HepG2 (cell line): Measurements from ENCODE around the gene AZI2. TPM values are rescaled to one million over a fixed set of nuclear protein-coding genes. Genes with fewer than 3 reads are reported as not detected.

Source experiments
- ATAC-seq: fragments of 200-7000 bp; cut with Tn5 transposase; 3 replicates; pipeline ENCODE4 v1.9.1; 2020; ENCODE audit warnings: mild to moderate bottlenecking, moderate library complexity
- BruUV-seq: library from RNA; stranded (reverse); fragments of 400-500 nt; replicated peaks from 2 replicates; lab custom pipeline; 2021; lab: Mats Ljungman, UMichigan
- CTCF ChIA-PET: fragments of 300-600 bp; formaldehyde crosslinking; extraction: SDS; loops from one replicate; lab custom pipeline; 2021; ENCODE audit warnings: low total read pairs, inconsistent platforms, low intra/inter-chr PET ratio; lab: Yijun Ruan, JAX
- POLR2A ChIA-PET: fragments of 350-600 bp; sonication (Branson Sonifier 250); formaldehyde crosslinking; loops from one replicate; lab custom pipeline; 2020; ENCODE audit warnings: antibody characterized with exemption, inconsistent platforms; lab: Yijun Ruan, JAX
- DNase-seq: peaks from one replicate; pipeline ENCODE4 v3.0.0-alpha.2; 2015; ENCODE audit warnings: low spot score
- FAIRE-seq: peaks from 3 replicates; lab custom pipeline; 2011; peaks lifted over from hg19 to GRCh38; lab: Jason Lieb, UNC
- H2AFZ ChIP-seq: one replicate; pipeline ENCODE4 v1.6.1; 2011; ENCODE audit warnings: low read length, inconsistent platforms
- H3K27ac ChIP-seq: fragments of 300-600 bp; 3 replicates; pipeline ENCODE4 v1.8.0; 2011; ENCODE audit warnings: mixed run types, mild to moderate bottlenecking, mixed read lengths, low read length, inconsistent platforms; ENCODE audit not compliant: insufficient read depth; ENCODE audit errors: extremely low read length
- H3K27me3 ChIP-seq, 2 experiments: fragments of 200-600 bp in 1 of 2; 2 replicates in 1 of 2; 3 replicates in 1 of 2; pipeline versions ENCODE4 v1.6.0 to v1.8.0; 2011; ENCODE audit warnings: low read length in 2 of 2, mild to moderate bottlenecking in 2 of 2, moderate library complexity in 2 of 2, inconsistent platforms in 1 of 2; ENCODE audit not compliant: insufficient read depth in 2 of 2, control insufficient read depth in 1 of 2
- H3K36me3 ChIP-seq, 2 experiments: fragments of 200-600 bp in 1 of 2; replicated peaks in 1 of 2; 2 replicates in 1 of 2; 3 replicates in 1 of 2; pipeline versions ENCODE4 v1.5.1 to v1.8.0; 2011; ENCODE audit warnings: low read length in 2 of 2, inconsistent platforms in 1 of 2; ENCODE audit not compliant: insufficient read depth in 2 of 2, control insufficient read depth in 1 of 2
- H3K4me1 ChIP-seq: 2 replicates; pipeline ENCODE4 v1.5.1; 2012; ENCODE audit warnings: low read length, inconsistent platforms; ENCODE audit not compliant: insufficient read depth
- H3K4me2 ChIP-seq: 2 replicates; pipeline ENCODE4 v1.6.0; 2011; ENCODE audit warnings: low read depth, low read length, inconsistent platforms
- H3K4me3 ChIP-seq, 3 experiments: fragments of 200-600 bp in 1 of 3; sonication (generic), shearing (Covaris generic) in 1 of 3; replicated peaks in 1 of 3; 2 replicates each; pipeline ENCODE4 v1.5.1; 2011 to 2016; ENCODE audit warnings: low read length in 3 of 3, inconsistent platforms in 2 of 3, low read depth in 2 of 3, mild to moderate bottlenecking in 2 of 3, control low read depth in 1 of 3, mixed read lengths in 1 of 3; ENCODE audit not compliant: insufficient read depth in 1 of 3
- H3K79me2 ChIP-seq: one replicate; pipeline ENCODE4 v1.6.1; 2011; ENCODE audit warnings: low read length, inconsistent platforms; ENCODE audit not compliant: insufficient read depth
- H3K9ac ChIP-seq: 2 replicates; pipeline ENCODE4 v1.6.0; 2011; ENCODE audit warnings: mild to moderate bottlenecking, low read depth, low read length, inconsistent platforms; ENCODE audit not compliant: insufficient read depth
- H3K9me3 ChIP-seq: 2 replicates; pipeline ENCODE4 v1.5.1; 2012; ENCODE audit warnings: mild to moderate bottlenecking, low read length
- H4K20me1 ChIP-seq: 2 replicates; pipeline ENCODE4 v1.6.0; 2011; ENCODE audit warnings: inconsistent platforms, mild to moderate bottlenecking, low read length, moderate library complexity; ENCODE audit not compliant: insufficient read depth
- ARID2 ChIP-seq: sonication (generic); formaldehyde crosslinking; IDR thresholded peaks from 2 replicates; pipeline ENCODE4 v1.8.1; 2022; ENCODE audit warnings: mild to moderate bottlenecking, missing genetic modification reagents, borderline replicate concordance
- CBX1 ChIP-seq: IDR thresholded peaks from one replicate; pipeline ENCODE4 v1.6.1; 2016; ENCODE audit warnings: antibody characterized with exemption, low read depth
- CHD4 ChIP-seq: fragments of 200-600 bp; sonication (generic); IDR thresholded peaks from 2 replicates; pipeline ENCODE4 v1.7.0; 2017; ENCODE audit warnings: mild to moderate bottlenecking, low read length, borderline replicate concordance
- FOXK1 ChIP-seq: sonication (generic); formaldehyde crosslinking; IDR thresholded peaks from 2 replicates; pipeline ENCODE4 v1.4.0; 2020; ENCODE audit warnings: low read depth, missing genetic modification reagents, borderline replicate concordance
- KAT2B ChIP-seq: fragments of 150-350 bp; IDR thresholded peaks from 2 replicates; pipeline ENCODE4 v1.6.1; 2014; ENCODE audit warnings: low read depth, low read length, borderline replicate concordance
- NCOA1 ChIP-seq: sonication (generic); formaldehyde crosslinking; IDR thresholded peaks from 2 replicates; pipeline ENCODE4 v1.9.0; 2021; ENCODE audit warnings: missing genetic modification reagents
- NFATC3 ChIP-seq: sonication (generic); formaldehyde crosslinking; IDR thresholded peaks from 2 replicates; pipeline ENCODE4 v1.5.1; 2020; ENCODE audit warnings: mild to moderate bottlenecking, missing genetic modification reagents
- SAP130 ChIP-seq: IDR thresholded peaks from 2 replicates; pipeline ENCODE4 v1.6.1; 2016; ENCODE audit warnings: low read depth
- ZFAT ChIP-seq: sonication (generic); formaldehyde crosslinking; conservative IDR thresholded peaks from 2 replicates; pipeline ENCODE4 v1.8.1; 2023; ENCODE audit warnings: missing genetic modification reagents, inconsistent platforms
- ZFX ChIP-seq: sonication (generic); formaldehyde crosslinking; IDR thresholded peaks from 2 replicates; pipeline ENCODE4 v1.4.0; 2020; ENCODE audit warnings: mild to moderate bottlenecking, low read depth, missing genetic modification reagents, moderate library complexity
- ZNF883 ChIP-seq: sonication (generic); formaldehyde crosslinking; IDR thresholded peaks from 2 replicates; pipeline ENCODE4 v1.5.1; 2020; ENCODE audit warnings: mild to moderate bottlenecking, missing genetic modification reagents; ENCODE audit errors: not compliant biosample characterization
- WGBS: methylation state at CpG from one replicate; pipeline ENCODE4 v1.1.6; 2017; ENCODE audit warnings: low lambda C conversion rate; 5-methylcytosine and 5-hydroxymethylcytosine counted together
- in situ Hi-C: cut with HindIII; loops from 2 replicates; pipeline ENCODE4 v1.10.0; 2017; ENCODE audit warnings: low pct_unique_long_range_greater_than_20kb; ENCODE audit not compliant: extremely low pct_ligation_motif_present
- intact Hi-C: fragments of 100-400 bp; cut with micrococcal nuclease; formaldehyde crosslinking; loops from one replicate; pipeline ENCODE4 v1.10.0; 2022; ENCODE audit not compliant: unreplicated experiment
- polyA plus RNA-seq, 8 experiments: library from polyadenylated mRNA; depleted of rRNA in 3 of 8; stranded (reverse) in 7 of 8; unstranded in 1 of 8; fragments of >200 nt; fragmentation: Illumina TruSeq in 4 of 8; extraction: Trizol in 4 of 8; gene quantifications; 2 replicates each; pipeline versions ENCODE4 v1.2.1 to v1.2.3, GENCODE V29; 2011 to 2016; ENCODE audit warnings: low read depth in 4 of 8, missing spikeins in 1 of 8, mixed read lengths in 1 of 8; ENCODE audit not compliant: insufficient read depth in 1 of 8
- total RNA-seq, 5 experiments: library from RNA; depleted of rRNA; stranded (reverse); fragments of >200 nt; fragmentation: Illumina TruSeq; extraction: Trizol; gene quantifications; 2 replicates each; pipeline ENCODE4 v1.2.3, GENCODE V29; 2016; ENCODE audit warnings: low read depth in 1 of 5
- TF ChIP-seq, protein P1 (sequence below): sonication (generic); formaldehyde crosslinking; IDR thresholded peaks from 2 replicates; pipeline ENCODE4 v1.4.0; 2020; ENCODE audit warnings: missing genetic modification reagents

The AZI2 gene
- total and polyA plus RNA-seq, 2 of the 13 experiments (the other 11 are each of a cell fraction or from before 2014, with no cell fraction given): 43.7 to 49.8 TPM

DNA sequence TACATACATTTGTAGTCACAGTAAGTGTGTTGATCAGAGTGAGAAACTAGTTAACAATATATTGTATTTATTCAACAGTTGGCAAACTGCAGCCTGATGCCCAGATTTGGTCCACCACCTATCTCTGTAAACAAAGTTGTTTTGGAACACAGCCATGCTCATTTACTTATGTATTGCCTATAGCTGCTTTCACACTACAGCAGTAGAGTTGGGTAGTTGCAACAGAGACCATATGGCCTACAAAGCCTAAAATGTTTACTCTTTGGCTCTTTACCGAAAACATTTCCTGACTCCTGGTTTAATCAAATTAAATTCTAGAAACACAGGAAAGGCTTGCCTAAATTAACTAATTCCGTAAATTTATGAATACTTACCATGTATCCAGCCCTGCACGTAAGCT lies 67.8 kb downstream of the AZI2 start:
- 99% methylated on average over 3 of the region's 3 CpGs for WGBS
- intact Hi-C loops: no loop called here
- no peak overlapping the region for H2AFZ ChIP-seq
- no peaks in the 10 kb centered on the region; a peak in 1 of 5 replicates for H3K27me3 ChIP-seq
- POLR2A ChIA-PET: no interaction called here
- ATAC-seq: no peak
- no peak for TF ChIP-seq SAP130 (CRISPR knock-in tag)
- TF ChIP-seq ZNF883 (CRISPR knock-in tag): no peak
- no peak for TF ChIP-seq NCOA1 (CRISPR knock-in tag)
- TF ChIP-seq, protein P1, sequence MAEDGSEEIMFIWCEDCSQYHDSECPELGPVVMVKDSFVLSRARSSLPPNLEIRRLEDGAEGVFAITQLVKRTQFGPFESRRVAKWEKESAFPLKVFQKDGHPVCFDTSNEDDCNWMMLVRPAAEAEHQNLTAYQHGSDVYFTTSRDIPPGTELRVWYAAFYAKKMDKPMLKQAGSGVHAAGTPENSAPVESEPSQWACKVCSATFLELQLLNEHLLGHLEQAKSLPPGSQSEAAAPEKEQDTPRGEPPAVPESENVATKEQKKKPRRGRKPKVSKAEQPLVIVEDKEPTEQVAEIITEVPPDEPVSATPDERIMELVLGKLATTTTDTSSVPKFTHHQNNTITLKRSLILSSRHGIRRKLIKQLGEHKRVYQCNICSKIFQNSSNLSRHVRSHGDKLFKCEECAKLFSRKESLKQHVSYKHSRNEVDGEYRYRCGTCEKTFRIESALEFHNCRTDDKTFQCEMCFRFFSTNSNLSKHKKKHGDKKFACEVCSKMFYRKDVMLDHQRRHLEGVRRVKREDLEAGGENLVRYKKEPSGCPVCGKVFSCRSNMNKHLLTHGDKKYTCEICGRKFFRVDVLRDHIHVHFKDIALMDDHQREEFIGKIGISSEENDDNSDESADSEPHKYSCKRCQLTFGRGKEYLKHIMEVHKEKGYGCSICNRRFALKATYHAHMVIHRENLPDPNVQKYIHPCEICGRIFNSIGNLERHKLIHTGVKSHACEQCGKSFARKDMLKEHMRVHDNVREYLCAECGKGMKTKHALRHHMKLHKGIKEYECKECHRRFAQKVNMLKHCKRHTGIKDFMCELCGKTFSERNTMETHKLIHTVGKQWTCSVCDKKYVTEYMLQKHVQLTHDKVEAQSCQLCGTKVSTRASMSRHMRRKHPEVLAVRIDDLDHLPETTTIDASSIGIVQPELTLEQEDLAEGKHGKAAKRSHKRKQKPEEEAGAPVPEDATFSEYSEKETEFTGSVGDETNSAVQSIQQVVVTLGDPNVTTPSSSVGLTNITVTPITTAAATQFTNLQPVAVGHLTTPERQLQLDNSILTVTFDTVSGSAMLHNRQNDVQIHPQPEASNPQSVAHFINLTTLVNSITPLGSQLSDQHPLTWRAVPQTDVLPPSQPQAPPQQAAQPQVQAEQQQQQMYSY (CRISPR knock-in tag): no peak
- TF ChIP-seq FOXK1: no peak
- TF ChIP-seq NFATC3 (CRISPR knock-in tag): no peak
- TF ChIP-seq KAT2B: no peak
- TF ChIP-seq ZFAT: no peak
- no peak for TF ChIP-seq CHD4
- no peak for TF ChIP-seq ZFX (CRISPR knock-in tag)
- no peak for TF ChIP-seq ARID2 (CRISPR knock-in tag)
- TF ChIP-seq CBX1: no peak
- H3K79me2 ChIP-seq: no peaks in the 10 kb centered on the region
- CTCF ChIA-PET: no interaction called here
- no peak overlapping the region for H3K4me3 ChIP-seq
- no TSS peak for BruUV-seq
- H3K9ac ChIP-seq: no peak overlapping the region
- no peaks in the 10 kb centered on the region for H3K4me1 ChIP-seq
- no peak for FAIRE-seq
- H3K27ac ChIP-seq: no peak overlapping the region
- no peaks in the 10 kb centered on the region for H3K9me3 ChIP-seq
- in situ Hi-C loops: no loop called here
- no peak overlapping the region for H3K4me2 ChIP-seq
- no peak for DNase-seq
- H3K36me3 ChIP-seq: peaks cover 0 to 3% of the 10 kb centered on the region in 2 experiments; a peak in 2 of 5 replicates
- no peaks in the 10 kb centered on the region; the same call in 1 of the 2 replicates for H4K20me1 ChIP-seq
